Ovary (tissue), 3 donors: ENCODE results near the gene SLC25A31.

Experiments used
- EP300 ChIP-seq: sonication (generic); formaldehyde crosslinking; IDR thresholded peaks from one replicate; pipeline ENCODE4 v1.6.1; 2017; ENCODE audit warnings: antibody characterized with exemption
- POLR2A ChIP-seq: fragments of 450-650 bp; IDR thresholded peaks from one replicate; pipeline ENCODE4 v1.6.1; 2017; ENCODE audit warnings: antibody characterized with exemption, mild to moderate bottlenecking, moderate library complexity
- TF ChIP-seq, protein P1 (sequence below), 3 donors: fragments of 450-650 bp in 2 of 3; fragments of 200-600 bp in 1 of 3; IDR thresholded peaks; one replicate each; pipeline versions ENCODE4 v1.5.1 to v1.8.0; 2016 to 2022; ENCODE audit warnings: antibody characterized with exemption in 3 of 3, mild to moderate bottlenecking in 1 of 3
- donor health status: DM: no; HTN: no; CAD: no.

DNA sequence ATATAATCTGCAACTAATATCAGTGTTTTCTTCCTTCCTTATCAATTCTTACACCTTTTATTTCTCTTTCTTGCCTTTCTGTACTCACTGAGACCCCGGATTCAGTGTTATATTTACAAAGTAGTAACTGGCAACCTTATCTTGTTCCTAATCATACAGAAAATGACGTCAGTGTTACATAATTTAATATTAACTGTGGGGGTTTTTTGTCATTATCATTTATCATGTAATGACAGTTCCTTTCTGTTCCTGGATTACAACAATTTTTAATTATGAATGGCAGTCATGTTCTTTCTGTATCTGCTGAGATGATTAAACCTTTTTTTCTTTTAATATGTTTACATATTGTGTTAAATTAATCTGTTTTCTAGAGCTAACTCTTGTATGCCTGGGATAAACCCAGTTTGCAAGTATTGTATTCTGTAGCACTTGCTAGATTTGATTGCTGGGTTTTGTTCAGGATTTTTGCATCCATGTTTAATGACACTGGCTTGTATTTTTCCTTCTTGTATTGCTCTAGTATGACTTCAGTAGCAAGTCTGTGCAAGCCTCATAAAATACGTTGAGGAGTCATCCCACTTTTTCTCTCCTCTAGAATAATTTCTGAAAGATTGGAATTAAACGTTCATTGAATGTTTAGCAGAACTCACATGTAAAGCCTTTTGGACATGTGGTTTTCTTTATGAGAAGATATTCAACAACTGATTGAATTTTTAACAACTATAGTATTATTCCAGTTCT lies 41.5 kb downstream of the SLC25A31 start:
- TF ChIP-seq, protein P1, sequence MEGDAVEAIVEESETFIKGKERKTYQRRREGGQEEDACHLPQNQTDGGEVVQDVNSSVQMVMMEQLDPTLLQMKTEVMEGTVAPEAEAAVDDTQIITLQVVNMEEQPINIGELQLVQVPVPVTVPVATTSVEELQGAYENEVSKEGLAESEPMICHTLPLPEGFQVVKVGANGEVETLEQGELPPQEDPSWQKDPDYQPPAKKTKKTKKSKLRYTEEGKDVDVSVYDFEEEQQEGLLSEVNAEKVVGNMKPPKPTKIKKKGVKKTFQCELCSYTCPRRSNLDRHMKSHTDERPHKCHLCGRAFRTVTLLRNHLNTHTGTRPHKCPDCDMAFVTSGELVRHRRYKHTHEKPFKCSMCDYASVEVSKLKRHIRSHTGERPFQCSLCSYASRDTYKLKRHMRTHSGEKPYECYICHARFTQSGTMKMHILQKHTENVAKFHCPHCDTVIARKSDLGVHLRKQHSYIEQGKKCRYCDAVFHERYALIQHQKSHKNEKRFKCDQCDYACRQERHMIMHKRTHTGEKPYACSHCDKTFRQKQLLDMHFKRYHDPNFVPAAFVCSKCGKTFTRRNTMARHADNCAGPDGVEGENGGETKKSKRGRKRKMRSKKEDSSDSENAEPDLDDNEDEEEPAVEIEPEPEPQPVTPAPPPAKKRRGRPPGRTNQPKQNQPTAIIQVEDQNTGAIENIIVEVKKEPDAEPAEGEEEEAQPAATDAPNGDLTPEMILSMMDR (IDR thresholded peaks at IDR 0.05): no peak
- TF ChIP-seq EP300 (no peak), POLR2A (no peak)
